Upper lobe of left lung (tissue), 6 donors: ENCODE data around the gene MKRN1. TPM values are rescaled to one million over a fixed set of nuclear protein-coding genes. Genes with fewer than 3 reads are reported as not detected.

Experiments
- ATAC-seq, 2 donors: fragments of 200-7000 bp; cut with Tn5 transposase; one replicate each; pipeline ENCODE4 v1.9.1; 2022; ENCODE audit warnings: mild to moderate bottlenecking in 2 of 2, moderate library complexity in 2 of 2; ENCODE audit not compliant: low FRiP score in 2 of 2
- DNase-seq, 2 donors: peaks; one replicate each; pipeline ENCODE4 v3.0.0-alpha.2; 2019 to 2020
- H3K27ac ChIP-seq, 4 donors: fragments of 200-600 bp; sonication (generic); one replicate each; pipeline ENCODE4 v1.5.1; 2016 to 2019
- H3K27me3 ChIP-seq, 4 donors: fragments of 200-600 bp; sonication (generic); one replicate each; pipeline ENCODE4 v1.5.1; 2017 to 2019
- H3K36me3 ChIP-seq, 4 donors: fragments of 200-600 bp; sonication (generic); one replicate each; pipeline ENCODE4 v1.5.1; 2016 to 2019
- H3K4me1 ChIP-seq, 4 donors: fragments of 200-600 bp; sonication (generic); one replicate each; pipeline ENCODE4 v1.5.1; 2018 to 2019
- H3K4me3 ChIP-seq, 4 donors: fragments of 200-600 bp; sonication (generic); one replicate each; pipeline ENCODE4 v1.5.1; 2017 to 2019; ENCODE audit warnings: mild to moderate bottlenecking in 2 of 4, moderate library complexity in 1 of 4
- H3K9me3 ChIP-seq, 4 donors: fragments of 200-600 bp; sonication (generic); one replicate each; pipeline ENCODE4 v1.5.1; 2018 to 2019
- CTCF ChIP-seq, 6 experiments: fragments of 450-650 bp in 4 of 6; fragments of 200-600 bp in 2 of 6; sonication (generic) in 2 of 6; IDR thresholded peaks; one replicate each; pipeline ENCODE4 v1.5.1; 2016 to 2019; ENCODE audit warnings: antibody characterized with exemption in 6 of 6
- EP300 ChIP-seq, 4 donors: sonication (generic); formaldehyde crosslinking; IDR thresholded peaks; one replicate each; pipeline ENCODE4 v1.5.1; 2017; ENCODE audit warnings: antibody characterized with exemption in 4 of 4, control low read depth in 2 of 4
- POLR2A ChIP-seq, 4 donors: fragments of 450-650 bp; IDR thresholded peaks; one replicate each; pipeline ENCODE4 v1.5.1; 2016 to 2017; ENCODE audit warnings: antibody characterized with exemption in 4 of 4, mild to moderate bottlenecking in 2 of 4
- POLR2AphosphoS5 ChIP-seq, 2 donors: sonication (generic); formaldehyde crosslinking; IDR thresholded peaks; one replicate each; pipeline ENCODE4 v1.5.1; 2017; ENCODE audit warnings: antibody characterized with exemption in 2 of 2
- WGBS, 2 donors: methylation state at CpG; one replicate each; pipeline ENCODE4 v1.1.5; 2017 to 2018; 5-methylcytosine and 5-hydroxymethylcytosine counted together
- total RNA-seq, 6 donors: library from RNA; depleted of rRNA in 4 of 6; stranded (reverse); fragments of >200 nt in 4 of 6; gene quantifications; one replicate each; pipeline versions ENCODE4 v1.1.0 to v1.2.1, GENCODE V29; 2016 to 2021
- donor health status: DM: no; HTN: no; CAD: no; lungs with moderate emphysema.
- donor health status: DM: no; HTN: yes; CAD: no; lungs with severe emphysema.

MKRN1 gene
- total RNA-seq, 6 donors from 2014 or later = 64.9 to 123 (median 97.9) TPM

- Histone ChIP-seq H3K4me3 (no peak overlapping the region), H3K27ac (no peak overlapping the region), H3K36me3 (peaks cover 0 to 17% (median 12%) of the 10 kb centered on the region in 4 donors), H3K4me1 (peaks cover 0 to 9% (median 7%) of the 10 kb centered on the region in 4 donors), H3K9me3 (no peaks in the 10 kb centered on the region), H3K27me3 (no peaks in the 10 kb centered on the region)
- TF ChIP-seq POLR2A (IDR thresholded peaks at IDR 0.05) (no peak), CTCF (IDR thresholded peaks at IDR 0.05) (no peak), EP300 (IDR thresholded peaks at IDR 0.05) (no peak), POLR2AphosphoS5 (IDR thresholded peaks at IDR 0.05) (no peak)
- WGBS, 2 donors = 86 to 87% methylated on average over 4 of the region's 4 CpGs
- DNase-seq (no peak), ATAC-seq (no peak)
Observed at GRCh38 chr7:140448781-140449480, 30.4 kb downstream of the MKRN1 start.

- ATAC-seq = no peak
- H3K9me3 ChIP-seq = no peaks in the 10 kb centered on the region
- H3K36me3 ChIP-seq = peaks cover 0 to 8% (median 4%) of the 10 kb centered on the region in 4 donors
- TF ChIP-seq EP300 (IDR thresholded peaks at IDR 0.05) = no peak
- TF ChIP-seq POLR2AphosphoS5 (IDR thresholded peaks at IDR 0.05) = no peak
- TF ChIP-seq POLR2A (IDR thresholded peaks at IDR 0.05) = no peak
- no peak for TF ChIP-seq CTCF (IDR thresholded peaks at IDR 0.05)
- WGBS, 2 donors = 83 to 86% methylated on average over 7 of the region's 7 CpGs
- H3K27me3 ChIP-seq = no peaks in the 10 kb centered on the region
- DNase-seq = no peak
- H3K4me3 ChIP-seq = no peak overlapping the region
- no peak overlapping the region for H3K27ac ChIP-seq
- H3K4me1 ChIP-seq = peaks cover 0 to 9% (median 7%) of the 10 kb centered on the region in 4 donors
Observed at GRCh38 chr7:140447841-140448240, 31.5 kb downstream of the MKRN1 start.

GRCh38 chr7:140446467-140446866, 32.8 kb downstream of the MKRN1 start:
- DNase-seq = no peak
- H3K36me3 ChIP-seq = no peaks in the 10 kb centered on the region
- ATAC-seq = no peak
- H3K9me3 ChIP-seq = no peaks in the 10 kb centered on the region
- H3K27me3 ChIP-seq = no peaks in the 10 kb centered on the region
- no peak overlapping the region for H3K27ac ChIP-seq
- WGBS, 2 donors = 92 to 93% methylated on average over 10 to 11 of the region's 11 CpGs
- TF ChIP-seq CTCF (IDR thresholded peaks at IDR 0.05) (no peak), POLR2AphosphoS5 (IDR thresholded peaks at IDR 0.05) (no peak), POLR2A (IDR thresholded peaks at IDR 0.05) (no peak)
- no peak overlapping the region for H3K4me3 ChIP-seq
- peaks cover 0 to 9% (median 7%) of the 10 kb centered on the region in 4 donors for H3K4me1 ChIP-seq

DNA sequence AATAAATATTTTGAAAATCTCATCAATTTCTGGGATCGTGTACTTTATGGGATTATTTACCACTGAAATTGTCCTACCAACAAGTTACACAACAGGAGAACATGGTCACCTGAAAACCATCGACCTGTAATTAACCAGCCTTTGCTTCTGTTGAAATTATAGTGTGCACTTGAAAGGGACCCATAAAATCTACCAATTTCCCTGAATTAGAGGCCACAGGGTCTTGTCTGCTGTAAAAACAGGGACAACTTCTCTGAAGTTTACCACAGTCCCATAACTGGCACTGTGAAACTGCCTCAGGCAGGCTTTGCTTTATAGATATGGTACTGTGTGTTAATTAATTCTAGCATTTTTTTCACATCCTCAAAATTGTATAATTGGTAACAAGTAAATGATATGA, 37.8 kb downstream of the MKRN1 start:
- H3K27ac ChIP-seq = no peak overlapping the region
- H3K4me3 ChIP-seq = no peak overlapping the region
- no peaks in the 10 kb centered on the region for H3K36me3 ChIP-seq
- 80 to 92% methylated on average over 2 of the region's 2 CpGs for WGBS, 2 donors
- no peaks in the 10 kb centered on the region for H3K9me3 ChIP-seq
- DNase-seq = no peak
- ATAC-seq = no peak
- TF ChIP-seq EP300 (IDR thresholded peaks at IDR 0.05) = no peak
- TF ChIP-seq POLR2A (IDR thresholded peaks at IDR 0.05) = no peak
- no peak for TF ChIP-seq CTCF (IDR thresholded peaks at IDR 0.05)
- no peak for TF ChIP-seq POLR2AphosphoS5 (IDR thresholded peaks at IDR 0.05)
- H3K27me3 ChIP-seq = no peaks in the 10 kb centered on the region
- no peaks in the 10 kb centered on the region for H3K4me1 ChIP-seq

DNA sequence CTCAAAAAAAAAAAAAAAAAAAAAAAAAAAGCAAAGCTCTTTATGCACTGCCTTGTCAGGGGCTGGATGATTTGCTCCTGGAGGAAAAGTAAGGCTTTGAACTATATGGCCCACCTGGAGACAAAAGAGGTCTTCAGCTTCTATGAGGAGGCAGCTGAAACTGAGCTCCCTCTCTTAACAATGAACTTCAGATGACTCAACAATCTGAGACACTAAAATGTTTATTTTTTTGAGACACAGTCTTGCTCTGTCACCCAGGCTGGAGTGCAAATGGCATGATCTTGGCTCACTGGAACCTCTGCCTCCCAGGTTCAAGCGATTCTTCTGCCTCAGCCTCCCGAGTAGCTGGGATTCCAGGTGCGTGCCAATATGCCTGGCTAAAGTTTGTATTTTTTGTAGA, 38.7 kb downstream of the MKRN1 start:
- no peak overlapping the region for H3K27ac ChIP-seq
- 96 to 100% methylated on average over 1 to 3 of the region's 3 CpGs for WGBS, 2 donors
- DNase-seq = no peak
- H3K36me3 ChIP-seq = no peaks in the 10 kb centered on the region
- H3K4me3 ChIP-seq = no peak overlapping the region
- TF ChIP-seq POLR2A (IDR thresholded peaks at IDR 0.05) (no peak), EP300 (IDR thresholded peaks at IDR 0.05) (no peak), CTCF (IDR thresholded peaks at IDR 0.05) (no peak), POLR2AphosphoS5 (IDR thresholded peaks at IDR 0.05) (no peak)
- no peaks in the 10 kb centered on the region for H3K9me3 ChIP-seq
- no peaks in the 10 kb centered on the region for H3K27me3 ChIP-seq
- no peak for ATAC-seq
- no peaks in the 10 kb centered on the region for H3K4me1 ChIP-seq
